Stimulated activated CD4-positive, alpha-beta T cell treated with anti-CD3 and anti-CD28 coated beads, TNF-alpha, amount 100 ng/mL, for 4 hours (primary cell): Measurements from ENCODE around the gene MTR.
"Not testable (repeated sequence)": the region's sequence is repeated elsewhere in the genome, so short reads cannot be mapped to it uniquely, and the experiment has no call there.

Experiments
- DNase-seq, 3 experiments: peaks; one replicate each; pipeline ENCODE4 v3.0.0-alpha.2; 2020; ENCODE audit warnings: low read depth in 3 of 3

MTR gene

GRCh38 chr1:236833575-236833974, 38.5 kb downstream of the MTR start:
- DNase-seq, result no peak

GRCh38 chr1:236834876-236835275, 39.8 kb downstream of the MTR start:
- no peak for DNase-seq

DNA sequence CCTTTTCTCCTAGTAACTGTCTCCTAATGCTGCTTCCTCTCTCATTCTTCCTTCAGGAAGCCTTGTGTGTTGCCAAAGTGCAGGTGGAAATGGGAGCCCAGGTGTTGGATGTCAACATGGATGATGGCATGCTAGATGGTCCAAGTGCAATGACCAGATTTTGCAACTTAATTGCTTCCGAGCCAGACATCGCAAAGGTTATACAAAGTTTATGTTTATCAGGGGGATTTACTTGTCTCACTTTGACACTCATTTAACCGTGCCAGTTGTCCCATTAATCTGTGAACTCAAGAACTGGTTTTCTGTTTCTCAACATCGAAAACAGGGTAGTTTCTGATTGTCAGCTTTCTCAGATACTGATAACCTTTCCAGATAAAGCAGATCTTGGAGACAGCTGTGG, 40.4 kb downstream of the MTR start:
- DNase-seq, result no peak

DNA sequence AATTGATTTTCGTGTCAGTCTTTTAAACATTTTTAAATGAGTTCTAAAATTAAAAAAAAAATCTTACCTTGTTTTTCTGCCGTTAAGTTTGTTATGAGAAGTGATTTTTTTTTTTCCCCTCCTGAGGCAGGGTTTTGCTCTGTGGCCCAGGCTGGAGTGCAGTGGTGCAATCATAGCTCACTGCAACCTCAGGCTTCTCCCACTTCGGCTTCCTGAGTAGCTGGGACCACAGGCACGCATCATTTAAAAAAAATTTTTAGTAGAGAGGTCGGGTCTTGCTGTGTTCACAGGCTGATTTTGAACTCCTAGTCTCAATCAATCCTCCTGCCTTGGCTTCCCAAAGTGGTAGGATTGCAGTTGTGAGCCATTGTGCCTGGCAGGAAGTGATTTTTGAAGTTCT, 41.1 kb downstream of the MTR start:
- no peak for DNase-seq

DNA sequence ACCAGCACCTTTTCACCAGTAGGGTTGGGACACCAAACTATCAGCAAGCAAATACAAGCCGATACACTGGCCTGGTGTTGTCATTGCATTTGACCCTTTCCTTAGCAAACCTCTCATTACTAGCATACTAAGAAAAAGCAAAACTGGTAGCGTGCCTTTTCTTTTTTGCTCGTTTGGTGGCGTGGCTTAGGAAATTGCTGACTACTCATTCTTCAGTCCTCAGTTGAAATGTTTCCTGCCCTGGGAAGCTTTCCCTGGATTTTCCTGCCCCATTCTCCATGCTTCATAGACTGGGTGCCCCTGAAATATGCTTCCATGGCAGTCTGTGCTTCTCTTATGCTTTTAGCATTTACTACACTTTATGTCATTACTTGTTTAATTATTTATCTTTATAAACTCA, 42.0 kb downstream of the MTR start:
- no peak for DNase-seq

DNA sequence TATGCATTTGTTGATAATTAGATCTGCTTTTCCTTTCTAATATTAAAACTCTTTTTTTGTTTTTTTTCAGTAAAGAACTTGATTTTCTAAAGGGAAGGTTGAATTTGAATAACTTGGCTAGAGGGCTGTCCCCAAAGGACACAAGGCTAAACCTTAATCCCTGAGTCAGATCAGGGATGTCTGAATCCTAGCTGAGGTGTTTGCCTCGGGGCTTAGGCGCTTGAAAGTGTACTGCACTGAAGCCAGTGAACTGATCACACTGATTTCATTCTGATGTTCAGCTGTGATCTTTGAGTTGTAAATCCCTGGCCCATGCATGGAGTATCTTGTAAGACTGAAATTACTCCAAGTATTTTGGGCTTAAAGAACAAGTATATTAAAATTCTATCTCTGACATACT, 42.8 kb downstream of the MTR start:
- no peak for DNase-seq

- DNase-seq, result no peak
Measured at GRCh38 chr1:236841341-236841740, 46.2 kb downstream of the MTR start.

DNA sequence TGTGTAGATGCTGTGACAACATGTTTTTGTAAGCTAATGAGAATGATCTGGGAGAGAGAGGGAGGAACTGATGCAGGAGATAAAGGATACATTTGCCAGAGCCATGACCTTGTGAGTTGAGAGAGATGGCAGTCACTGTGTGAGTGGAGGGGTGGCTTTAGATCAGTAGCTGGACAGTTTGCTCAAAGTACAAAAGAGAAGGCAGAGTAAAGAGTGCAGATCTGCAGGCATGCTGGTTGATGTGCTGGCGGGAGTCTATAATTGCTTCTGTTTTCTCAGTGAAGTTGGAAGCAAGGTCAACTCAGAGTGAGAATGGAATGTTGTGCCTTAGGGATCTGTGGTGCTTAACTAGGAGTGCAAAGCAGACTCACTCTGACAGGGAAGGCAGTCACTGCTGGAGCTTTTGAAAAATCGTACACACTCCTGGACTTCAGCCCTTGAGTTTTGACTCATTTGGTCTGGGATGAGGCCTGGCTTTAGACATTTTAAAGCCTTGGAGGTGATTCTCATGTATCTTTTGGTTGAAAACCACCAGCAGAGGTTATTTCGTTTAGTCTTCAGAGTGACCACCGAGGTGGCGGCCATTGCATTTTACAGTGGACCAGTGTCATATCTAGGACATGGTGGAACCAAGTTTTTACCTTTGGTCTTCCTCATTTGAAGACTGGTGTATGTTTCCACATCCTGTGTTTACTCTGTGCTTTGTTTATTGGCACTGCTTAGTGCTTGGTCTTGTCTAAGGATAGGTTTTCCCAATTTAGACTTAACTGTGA, 49.6 kb downstream of the MTR start:
- no peak for DNase-seq

- no peak for DNase-seq
Measured at GRCh38 chr1:236845830-236846229, 50.7 kb downstream of the MTR start.

- DNase-seq, result no peak
Measured at GRCh38 chr1:236848274-236848923, 53.3 kb downstream of the MTR start.

- no peak for DNase-seq
Measured at GRCh38 chr1:236850077-236850979, 55.2 kb downstream of the MTR start.

GRCh38 chr1:236851871-236852270, 56.8 kb downstream of the MTR start:
- no peak for DNase-seq

GRCh38 chr1:236853921-236854604, 59.0 kb downstream of the MTR start:
- no peak for DNase-seq

DNA sequence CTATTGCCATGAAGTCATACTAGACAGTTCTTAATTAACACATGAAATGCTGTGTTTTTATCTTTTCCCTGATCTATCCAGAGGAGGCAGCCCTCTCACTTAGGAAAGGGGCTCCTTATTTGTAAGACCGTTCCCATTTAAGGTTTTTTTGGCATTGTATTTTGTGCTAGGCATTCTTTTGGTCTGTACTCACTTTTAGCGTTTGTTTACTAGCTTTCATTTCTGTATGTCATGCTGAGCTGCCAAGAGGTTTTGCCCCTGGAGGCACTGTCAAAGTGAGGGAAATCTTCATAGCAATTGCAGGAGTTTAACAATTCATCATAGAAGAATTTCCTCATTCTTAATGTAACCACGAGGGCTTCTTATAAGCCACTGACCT, 59.5 kb downstream of the MTR start:
- DNase-seq, result no peak

- not testable (repeated sequence) for DNase-seq
Measured at GRCh38 chr1:236856649-236857048, 61.6 kb downstream of the MTR start.

DNA sequence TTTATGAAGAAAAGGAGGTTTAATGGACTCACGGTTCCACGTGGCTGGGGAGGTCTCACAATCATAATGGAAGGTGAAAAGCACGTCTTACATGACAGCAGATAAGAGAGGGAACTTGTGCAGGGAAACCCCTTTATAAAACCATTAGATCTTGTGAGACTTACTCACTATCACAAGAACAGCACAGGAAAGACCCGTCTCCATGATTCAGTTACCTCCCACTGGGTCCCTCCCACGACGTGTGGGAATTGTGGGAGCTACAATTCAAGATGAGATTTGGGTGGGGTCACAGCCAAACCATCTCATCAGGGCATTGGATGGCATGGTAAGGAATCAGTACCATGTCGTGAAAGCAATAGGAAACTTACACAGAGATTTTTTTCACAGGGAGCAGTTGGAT, 63.1 kb downstream of the MTR start:
- no peak for DNase-seq

DNA sequence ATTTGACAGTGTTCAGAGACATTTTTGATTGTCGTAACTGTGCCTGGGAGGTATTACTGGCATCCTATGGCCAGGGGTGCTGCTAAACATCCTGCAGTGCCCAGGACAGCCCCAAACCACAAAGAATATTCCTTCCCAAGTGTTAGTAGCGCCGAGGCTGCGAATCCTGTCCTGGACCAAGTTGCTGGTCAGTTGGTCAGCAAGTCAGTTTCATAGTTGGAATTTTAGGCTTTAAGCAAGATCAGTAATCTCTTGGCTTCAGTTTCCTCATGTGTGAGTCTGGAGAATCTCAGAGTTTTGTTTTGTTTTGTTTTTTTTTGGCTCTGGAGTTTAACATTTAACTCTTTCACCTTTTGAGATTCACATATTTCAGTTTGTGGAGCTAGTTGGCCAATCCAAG, 65.0 kb downstream of the MTR start:
- no peak for DNase-seq

DNA sequence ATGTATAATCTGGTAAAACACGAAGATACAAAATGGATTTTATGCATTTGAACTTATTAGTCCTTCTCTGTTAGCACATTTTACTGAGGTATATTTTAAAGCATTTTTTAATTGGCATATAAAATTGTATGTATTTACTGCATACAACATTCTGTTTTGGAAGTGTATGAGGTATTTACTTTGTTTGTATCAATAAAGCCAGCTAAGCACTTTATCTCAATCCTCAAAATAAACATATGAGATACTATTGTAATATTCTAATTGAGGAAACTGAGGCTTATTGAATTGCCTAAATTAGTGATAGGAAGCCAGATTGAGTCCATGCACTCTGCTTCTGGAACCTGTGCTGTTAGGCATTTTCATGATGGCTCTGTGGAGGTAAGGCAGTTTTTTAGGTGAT, 65.6 kb downstream of the MTR start:
- DNase-seq, result no peak

DNA sequence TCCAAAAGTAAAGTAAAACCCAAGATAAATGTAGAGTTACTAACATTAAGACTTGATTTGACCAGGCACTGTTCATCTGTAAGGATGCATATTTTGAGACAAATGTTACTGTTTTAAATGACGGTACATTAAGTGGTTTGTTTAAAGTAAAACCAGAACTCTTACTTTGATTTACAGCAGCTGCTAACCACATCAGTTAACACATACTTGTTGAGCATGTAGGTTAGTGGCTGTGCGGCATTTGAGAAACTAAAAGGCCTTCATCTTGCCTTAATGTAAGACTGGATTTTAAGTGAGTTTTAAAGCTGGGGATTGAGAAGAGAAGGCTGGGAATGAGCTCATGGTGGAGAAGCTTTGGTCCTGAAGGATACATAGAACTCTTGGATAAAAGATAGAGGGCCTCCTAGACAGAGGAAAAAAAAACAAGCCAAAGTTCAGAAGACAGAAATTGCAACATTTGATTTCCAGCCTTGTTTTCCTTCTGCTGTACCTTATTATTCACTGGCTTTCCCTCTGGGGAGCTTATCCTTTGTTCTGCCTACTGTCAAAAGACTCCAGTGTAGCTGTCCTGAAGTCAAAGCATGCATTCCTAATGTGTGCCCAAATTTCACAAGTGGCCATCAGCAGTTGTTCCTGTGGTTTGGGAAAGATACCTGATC, 66.6 kb downstream of the MTR start:
- no peak for DNase-seq

DNA sequence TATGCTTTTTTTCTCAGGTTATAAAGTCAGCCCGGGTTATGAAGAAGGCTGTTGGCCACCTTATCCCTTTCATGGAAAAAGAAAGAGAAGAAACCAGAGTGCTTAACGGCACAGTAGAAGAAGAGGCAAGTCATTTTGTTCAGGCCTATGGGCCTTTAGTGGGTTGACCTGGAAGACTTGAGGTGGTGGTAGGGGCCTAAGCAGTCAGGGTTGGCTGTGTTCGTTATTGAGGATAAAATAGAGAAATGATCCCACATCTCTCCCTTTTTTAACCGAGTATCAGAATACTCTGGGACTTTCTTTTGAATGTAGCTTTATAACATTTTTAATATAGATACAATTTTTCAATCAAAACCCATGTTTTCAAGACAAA, 67.1 kb downstream of the MTR start:
- DNase-seq, result no peak

DNA sequence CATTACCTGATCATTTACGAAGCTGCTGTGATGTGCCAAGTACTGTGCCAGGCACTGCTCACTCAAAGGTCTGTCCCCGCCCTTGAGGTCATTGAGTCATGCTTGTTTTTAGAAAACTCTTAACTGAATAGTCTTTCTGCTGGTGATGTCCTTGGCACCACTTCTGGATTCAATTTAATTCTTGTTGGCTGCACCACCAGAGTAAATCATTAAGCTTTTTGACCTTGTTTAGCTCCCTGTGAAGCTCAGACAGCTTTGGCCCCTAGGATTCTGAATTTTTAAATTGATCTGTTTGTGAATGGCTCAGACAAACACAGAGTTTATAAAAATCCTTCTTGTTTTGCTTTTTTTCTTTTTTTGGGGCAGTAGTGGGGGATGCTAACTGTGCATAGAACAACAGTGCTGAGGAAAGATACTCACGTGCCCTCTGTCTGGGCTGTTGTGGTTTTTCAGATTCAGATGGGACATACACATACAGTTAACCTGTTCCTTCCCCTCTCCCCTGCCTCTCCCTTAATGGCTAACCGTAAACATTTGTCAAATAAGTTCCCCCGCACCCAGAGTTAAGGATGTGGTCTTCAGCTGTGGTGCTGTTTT, 67.6 kb downstream of the MTR start:
- DNase-seq, result no peak
